ENCODE data around the gene CRTC3.
"Not testable (repeated sequence)": the region's sequence is repeated elsewhere in the genome, so short reads cannot be mapped to it uniquely, and the experiment has no call there.

Gene CRTC3

GRCh38 chr15:90619939-90620338 is 90.2 kb downstream of the CRTC3 start:
- CTCF ChIA-PET, result no interaction called here
- no peak for DNase-seq (ENCODE audit: extremely low spot score)
- TF ChIP-seq FOXK2 (IDR thresholded peaks at IDR 0.05) (no peak), LEF1 (IDR thresholded peaks at IDR 0.05; ENCODE audit: borderline replicate concordance) (no peak)
- POLR2A ChIA-PET, result no interaction called here

GRCh38 chr15:90620379-90621067 is 90.8 kb downstream of the CRTC3 start:
- ChIA-PET CTCF (no interaction called here), POLR2A (no interaction called here)
- DNase-seq (ENCODE audit: extremely low spot score), result no peak
- no peak for TF ChIP-seq ZNF384 (IDR thresholded peaks at IDR 0.05)
- no peak for TF ChIP-seq BHLHE40 (IDR thresholded peaks at IDR 0.05; ENCODE audit: borderline replicate concordance)
- TF ChIP-seq ARNT (IDR thresholded peaks at IDR 0.05), result no peak
- no peak for TF ChIP-seq L3MBTL2 (conservative IDR thresholded peaks at IDR 0.05)
- TF ChIP-seq SUZ12 (IDR thresholded peaks at IDR 0.05), result no peak

- CTCF ChIA-PET, result no interaction called here
- no peak for DNase-seq (ENCODE audit: extremely low spot score)
- TF ChIP-seq L3MBTL2 (conservative IDR thresholded peaks at IDR 0.05) (no peak), ZNF384 (IDR thresholded peaks at IDR 0.05) (no peak), PKNOX1 (IDR thresholded peaks at IDR 0.05) (no peak), BHLHE40 (IDR thresholded peaks at IDR 0.05; ENCODE audit: borderline replicate concordance) (no peak), FOXM1 (IDR thresholded peaks at IDR 0.05; ENCODE audit: borderline replicate concordance) (no peak), ARNT (IDR thresholded peaks at IDR 0.05) (no peak), TARDBP (IDR thresholded peaks at IDR 0.05) (no peak), FOXK2 (IDR thresholded peaks at IDR 0.05) (no peak), ELF4 (IDR thresholded peaks at IDR 0.05) (no peak), SUZ12 (IDR thresholded peaks at IDR 0.05) (no peak), HDGF (IDR thresholded peaks at IDR 0.05; ENCODE audit: borderline replicate concordance) (no peak)
- POLR2A ChIA-PET, result no interaction called here
Observed at GRCh38 chr15:90623854-90624253, 94.1 kb downstream of the CRTC3 start.

GRCh38 chr15:90624278-90624981 is 94.7 kb downstream of the CRTC3 start:
- no peak for TF ChIP-seq FOXK2 (IDR thresholded peaks at IDR 0.05)
- DNase-seq (ENCODE audit: extremely low spot score), result no peak
- ChIA-PET CTCF (no interaction called here), POLR2A (no interaction called here)

- ChIA-PET POLR2A (no interaction called here), CTCF (no interaction called here)
- TF ChIP-seq PKNOX1 (IDR thresholded peaks at IDR 0.05), result no peak
- no peak for TF ChIP-seq NFRKB (IDR thresholded peaks at IDR 0.05)
- no peak for TF ChIP-seq ARNT (IDR thresholded peaks at IDR 0.05)
- no peak for TF ChIP-seq CTBP1 (IDR thresholded peaks at IDR 0.05; ENCODE audit: borderline replicate concordance)
- TF ChIP-seq FOXK2 (IDR thresholded peaks at IDR 0.05), result no peak
- no peak for TF ChIP-seq SP1 (IDR thresholded peaks at IDR 0.05)
- no peak for TF ChIP-seq ELF4 (IDR thresholded peaks at IDR 0.05)
- TF ChIP-seq SUZ12 (IDR thresholded peaks at IDR 0.05), result no peak
- no peak for TF ChIP-seq LEF1 (IDR thresholded peaks at IDR 0.05; ENCODE audit: borderline replicate concordance)
- no peak for TF ChIP-seq FOXM1 (IDR thresholded peaks at IDR 0.05; ENCODE audit: borderline replicate concordance)
- no peak for TF ChIP-seq ZNF384 (IDR thresholded peaks at IDR 0.05)
- no peak for TF ChIP-seq L3MBTL2 (conservative IDR thresholded peaks at IDR 0.05)
- TF ChIP-seq HDGF (IDR thresholded peaks at IDR 0.05; ENCODE audit: borderline replicate concordance), result no peak
- no peak for TF ChIP-seq BHLHE40 (IDR thresholded peaks at IDR 0.05; ENCODE audit: borderline replicate concordance)
- no peak for TF ChIP-seq TARDBP (IDR thresholded peaks at IDR 0.05)
- TF ChIP-seq FOXA1 (IDR thresholded peaks at IDR 0.05), result no peak
- no peak for DNase-seq (ENCODE audit: extremely low spot score)
Observed at GRCh38 chr15:90625037-90625436, 95.3 kb downstream of the CRTC3 start.

GRCh38 chr15:90629217-90629616 is 99.5 kb downstream of the CRTC3 start:
- ChIA-PET POLR2A (no interaction called here), CTCF (no interaction called here)
- TF ChIP-seq TARDBP (IDR thresholded peaks at IDR 0.05), result no peak
- no peak for TF ChIP-seq SP1 (IDR thresholded peaks at IDR 0.05)
- TF ChIP-seq FOXM1 (IDR thresholded peaks at IDR 0.05; ENCODE audit: borderline replicate concordance), result no peak
- TF ChIP-seq ELF4 (IDR thresholded peaks at IDR 0.05), result no peak
- DNase-seq (ENCODE audit: extremely low spot score), result no peak

- TF ChIP-seq ZNF384 (IDR thresholded peaks at IDR 0.05), result no peak
- TF ChIP-seq L3MBTL2 (conservative IDR thresholded peaks at IDR 0.05), result no peak
- no peak for TF ChIP-seq LEF1 (IDR thresholded peaks at IDR 0.05; ENCODE audit: borderline replicate concordance)
- DNase-seq (ENCODE audit: extremely low spot score), result no peak
- POLR2A ChIA-PET, result no interaction called here
- CTCF ChIA-PET, result no interaction called here
Observed at GRCh38 chr15:90633360-90633759, 103.6 kb downstream of the CRTC3 start.

GRCh38 chr15:90636993-90637392 is 107.3 kb downstream of the CRTC3 start:
- DNase-seq (ENCODE audit: extremely low spot score); POLR2A ChIA-PET; CTCF ChIA-PET: not testable (repeated sequence)
